H1 (cell line): ENCODE measurements around the gene CD276. TPM values are rescaled to one million over a fixed set of nuclear protein-coding genes. Genes with fewer than 3 reads are reported as not detected.

Source experiments
- NANOG ChIP-seq: IDR thresholded peaks from 2 replicates; pipeline ENCODE4 v1.6.1; 2011; ENCODE audit warnings: low read length, low read depth, mild to moderate bottlenecking, inconsistent platforms; ENCODE audit not compliant: insufficient read depth, poor library complexity, severe bottlenecking
- TCF12 ChIP-seq: IDR thresholded peaks from 2 replicates; pipeline ENCODE4 v1.6.1; 2011; ENCODE audit warnings: low read depth, mild to moderate bottlenecking, low read length
- polyA plus RNA-seq, 7 experiments: library from polyadenylated mRNA; depleted of rRNA in 3 of 7; stranded (reverse) in 5 of 7; unstranded in 2 of 7; fragments of >200 nt in 5 of 7; fragments of 200-250 nt in 2 of 7; gene quantifications; 1 replicate in 5 of 7; 2 replicates in 1 of 7; 4 replicates in 1 of 7; pipeline versions ENCODE4 v1.2.1 to v1.2.3, GENCODE V29; 2011 to 2013; ENCODE audit warnings: missing spikeins in 2 of 7, mixed read lengths in 2 of 7
- total RNA-seq: library from RNA; stranded (reverse); fragmentation: NEBNext Ultra II Directional; extraction: Animal tissue kit (Norgen Biotek cat#: 25700); gene quantifications from 2 replicates; pipeline ENCODE4 v1.2.1, GENCODE V29; 2021
- TF ChIP-seq, protein P1 (sequence below), 3 experiments: IDR thresholded peaks; 1 replicate in 2 of 3; 2 replicates in 1 of 3; pipeline versions ENCODE4 v1.5.1 to v1.6.1; 2011; ENCODE audit warnings: low read length in 3 of 3, mild to moderate bottlenecking in 3 of 3, inconsistent platforms in 2 of 3, low read depth in 1 of 3, moderate library complexity in 1 of 3; ENCODE audit not compliant: insufficient read depth in 1 of 3; ENCODE audit errors: control extremely low read depth in 1 of 3

Gene CD276
- total and polyA plus RNA-seq, 2 of the 8 experiments (the other 6 are each of a cell fraction or from before 2014, with no cell fraction given), result 156 to 158 TPM

DNA sequence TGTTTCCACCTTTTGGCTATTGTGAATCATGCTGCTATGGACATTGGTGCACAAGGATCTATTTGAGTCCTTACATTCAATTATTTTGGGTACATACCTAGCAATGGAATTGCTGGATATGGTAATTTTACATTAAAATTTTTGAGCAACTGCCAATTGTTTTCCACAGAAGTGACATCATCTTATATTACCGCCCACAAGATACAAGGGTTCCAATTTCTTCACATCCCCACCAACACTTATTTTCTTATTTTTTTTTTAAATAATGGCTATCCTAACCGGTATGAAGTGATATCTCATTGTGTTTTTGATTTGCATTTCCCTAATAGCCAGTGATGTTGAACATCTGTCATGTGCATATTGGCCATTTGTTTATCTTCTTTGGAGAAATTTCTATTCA, 28.5 kb upstream of the CD276 start (continued):
- TF ChIP-seq, protein P1, sequence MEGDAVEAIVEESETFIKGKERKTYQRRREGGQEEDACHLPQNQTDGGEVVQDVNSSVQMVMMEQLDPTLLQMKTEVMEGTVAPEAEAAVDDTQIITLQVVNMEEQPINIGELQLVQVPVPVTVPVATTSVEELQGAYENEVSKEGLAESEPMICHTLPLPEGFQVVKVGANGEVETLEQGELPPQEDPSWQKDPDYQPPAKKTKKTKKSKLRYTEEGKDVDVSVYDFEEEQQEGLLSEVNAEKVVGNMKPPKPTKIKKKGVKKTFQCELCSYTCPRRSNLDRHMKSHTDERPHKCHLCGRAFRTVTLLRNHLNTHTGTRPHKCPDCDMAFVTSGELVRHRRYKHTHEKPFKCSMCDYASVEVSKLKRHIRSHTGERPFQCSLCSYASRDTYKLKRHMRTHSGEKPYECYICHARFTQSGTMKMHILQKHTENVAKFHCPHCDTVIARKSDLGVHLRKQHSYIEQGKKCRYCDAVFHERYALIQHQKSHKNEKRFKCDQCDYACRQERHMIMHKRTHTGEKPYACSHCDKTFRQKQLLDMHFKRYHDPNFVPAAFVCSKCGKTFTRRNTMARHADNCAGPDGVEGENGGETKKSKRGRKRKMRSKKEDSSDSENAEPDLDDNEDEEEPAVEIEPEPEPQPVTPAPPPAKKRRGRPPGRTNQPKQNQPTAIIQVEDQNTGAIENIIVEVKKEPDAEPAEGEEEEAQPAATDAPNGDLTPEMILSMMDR (IDR thresholded peaks at IDR 0.05; ENCODE audit: control extremely low read depth in 1 of 3, insufficient read depth in 1 of 3, low read depth in 1 of 3, low read length in 3 of 3), result no peak
- TF ChIP-seq TCF12 (no peak), NANOG (no peak)
